ENCODE measurements around the gene DAAM1. TPM values are rescaled to one million over a fixed set of nuclear protein-coding genes. Genes with fewer than 3 reads are reported as not detected.
A peak's percentile ranks its signal among the peaks of the same experiment; 100 is the strongest.

DAAM1 gene
- total RNA-seq, 1 donor from 2014 or later: 38.0 TPM

GRCh38 chr14:59213368-59214315 lies 25.2 kb downstream of the DAAM1 start:
- H3K4me2 ChIP-seq (ENCODE audit: low read length): peak overlapping the region; percentile 9

DNA sequence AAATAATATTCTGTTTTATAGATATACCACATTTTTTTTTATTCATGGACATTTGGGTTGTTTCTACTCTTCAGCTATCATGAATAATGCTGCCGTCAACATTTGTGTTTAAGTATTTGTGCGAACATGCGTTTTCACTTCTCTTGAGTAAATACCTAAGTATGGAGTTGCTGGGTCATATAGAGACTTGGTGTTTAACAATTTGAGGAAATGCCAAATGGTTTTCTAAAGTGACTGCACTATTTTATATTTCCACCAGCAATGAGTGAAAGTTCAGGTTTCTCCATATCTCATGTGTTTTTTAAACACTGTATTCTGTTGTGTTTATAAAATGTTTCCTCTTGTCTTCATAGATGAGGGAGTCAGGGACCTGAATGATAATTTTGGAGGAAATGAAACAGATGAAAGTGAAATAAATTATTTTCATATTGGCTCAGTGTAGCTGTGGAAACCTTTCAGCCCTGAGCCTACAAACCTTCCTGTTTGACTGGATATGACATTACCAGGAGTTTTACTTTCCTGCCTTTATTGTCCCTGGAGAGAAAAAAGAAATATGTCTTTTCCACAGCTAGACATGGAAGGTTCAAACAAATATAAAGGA lies 26.3 kb downstream of the DAAM1 start:
- H3K4me3 ChIP-seq (ENCODE audit: insufficient read depth, low read depth, low read length): no peak overlapping the region
- no peaks in the 10 kb centered on the region for H3K36me3 Mint-ChIP-seq (ENCODE audit: low read depth, unreplicated experiment)
- H4K20me1 ChIP-seq (ENCODE audit: insufficient read depth, low read length): peaks cover 35% of the 10 kb centered on the region
- H3K9ac ChIP-seq (ENCODE audit: low read length): no peak overlapping the region
- no peaks in the 10 kb centered on the region for H3K27me3 ChIP-seq (ENCODE audit: insufficient read depth, low read length)
- no peak overlapping the region for H3K4me2 ChIP-seq (ENCODE audit: low read length)
- no peak overlapping the region for H3K27ac ChIP-seq (ENCODE audit: low read depth, low read length)
- no peak overlapping the region for H3K4me3 Mint-ChIP-seq (ENCODE audit: unreplicated experiment)
- no peaks in the 10 kb centered on the region for H3K27me3 Mint-ChIP-seq (ENCODE audit: low read depth, unreplicated experiment)
- no peaks in the 10 kb centered on the region for H3K9me3 Mint-ChIP-seq (ENCODE audit: unreplicated experiment)
- DNase-seq (ENCODE audit: low read depth) (no peak), FAIRE-seq (no peak)
- peaks cover 35% of the 10 kb centered on the region for H3K4me1 Mint-ChIP-seq (ENCODE audit: low read depth, unreplicated experiment)
- TF ChIP-seq, protein P1, sequence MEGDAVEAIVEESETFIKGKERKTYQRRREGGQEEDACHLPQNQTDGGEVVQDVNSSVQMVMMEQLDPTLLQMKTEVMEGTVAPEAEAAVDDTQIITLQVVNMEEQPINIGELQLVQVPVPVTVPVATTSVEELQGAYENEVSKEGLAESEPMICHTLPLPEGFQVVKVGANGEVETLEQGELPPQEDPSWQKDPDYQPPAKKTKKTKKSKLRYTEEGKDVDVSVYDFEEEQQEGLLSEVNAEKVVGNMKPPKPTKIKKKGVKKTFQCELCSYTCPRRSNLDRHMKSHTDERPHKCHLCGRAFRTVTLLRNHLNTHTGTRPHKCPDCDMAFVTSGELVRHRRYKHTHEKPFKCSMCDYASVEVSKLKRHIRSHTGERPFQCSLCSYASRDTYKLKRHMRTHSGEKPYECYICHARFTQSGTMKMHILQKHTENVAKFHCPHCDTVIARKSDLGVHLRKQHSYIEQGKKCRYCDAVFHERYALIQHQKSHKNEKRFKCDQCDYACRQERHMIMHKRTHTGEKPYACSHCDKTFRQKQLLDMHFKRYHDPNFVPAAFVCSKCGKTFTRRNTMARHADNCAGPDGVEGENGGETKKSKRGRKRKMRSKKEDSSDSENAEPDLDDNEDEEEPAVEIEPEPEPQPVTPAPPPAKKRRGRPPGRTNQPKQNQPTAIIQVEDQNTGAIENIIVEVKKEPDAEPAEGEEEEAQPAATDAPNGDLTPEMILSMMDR (IDR thresholded peaks at IDR 0.05; ENCODE audit: insufficient read depth, low read depth, low read length): no peak
- TF ChIP-seq EZH2 (IDR thresholded peaks at IDR 0.05; ENCODE audit: insufficient read depth, low read length): no peak
- no peaks in the 10 kb centered on the region for H3K36me3 ChIP-seq (ENCODE audit: insufficient read depth, low read length)
- no peak overlapping the region for H3K27ac Mint-ChIP-seq (ENCODE audit: unreplicated experiment)
- no peaks in the 10 kb centered on the region for H3K9me3 ChIP-seq (ENCODE audit: insufficient read depth, low read depth, low read length)
- peaks cover 63% of the 10 kb centered on the region for H3K79me2 ChIP-seq (ENCODE audit: insufficient read depth, low read length)
- H3K4me1 ChIP-seq (ENCODE audit: insufficient read depth, low read length): peaks cover 5% of the 10 kb centered on the region
- no peak overlapping the region for H2AFZ ChIP-seq (ENCODE audit: low read depth, low read length)

More at GRCh38 chr14:59213368-59214315, 25.2 kb downstream of the DAAM1 start:
- Histone ChIP-seq H4K20me1 (ENCODE audit: insufficient read depth, low read length) (peaks cover 31% of the 10 kb centered on the region), H3K4me3 (ENCODE audit: insufficient read depth, low read depth, low read length) (no peak overlapping the region), H3K9me3 (ENCODE audit: insufficient read depth, low read depth, low read length) (no peaks in the 10 kb centered on the region), H3K36me3 (ENCODE audit: insufficient read depth, low read length) (no peaks in the 10 kb centered on the region), H3K27me3 (ENCODE audit: insufficient read depth, low read length) (no peaks in the 10 kb centered on the region), H3K79me2 (ENCODE audit: insufficient read depth, low read length) (peaks cover 54% of the 10 kb centered on the region), H2AFZ (ENCODE audit: low read depth, low read length) (no peak overlapping the region), H3K27ac (ENCODE audit: low read depth, low read length) (no peak overlapping the region), H3K9ac (ENCODE audit: low read length) (no peak overlapping the region), H3K4me1 (ENCODE audit: insufficient read depth, low read length) (peaks cover 6% of the 10 kb centered on the region)
- DNase-seq (ENCODE audit: low read depth): peak; percentile 16
- H3K4me1 Mint-ChIP-seq (ENCODE audit: low read depth, unreplicated experiment): peaks cover 35% of the 10 kb centered on the region
- no peaks in the 10 kb centered on the region for H3K9me3 Mint-ChIP-seq (ENCODE audit: unreplicated experiment)
- no peaks in the 10 kb centered on the region for H3K36me3 Mint-ChIP-seq (ENCODE audit: low read depth, unreplicated experiment)
- H3K27me3 Mint-ChIP-seq (ENCODE audit: low read depth, unreplicated experiment): no peaks in the 10 kb centered on the region
- TF ChIP-seq EZH2 (IDR thresholded peaks at IDR 0.05; ENCODE audit: insufficient read depth, low read length): no peak
- TF ChIP-seq, protein P1 (IDR thresholded peaks at IDR 0.05; ENCODE audit: insufficient read depth, low read depth, low read length): no peak
- no peak overlapping the region for H3K27ac Mint-ChIP-seq (ENCODE audit: unreplicated experiment)
- H3K4me3 Mint-ChIP-seq (ENCODE audit: unreplicated experiment): no peak overlapping the region
- no peak for FAIRE-seq

All from astrocyte (in vitro differentiated cells and primary cell).